Measurements from ENCODE around the gene LRRC23. TPM values are rescaled to one million over a fixed set of nuclear protein-coding genes. Genes with fewer than 3 reads are reported as not detected.

The LRRC23 gene
- total RNA-seq, 1 donor from 2014 or later: 5.7 TPM

DNA sequence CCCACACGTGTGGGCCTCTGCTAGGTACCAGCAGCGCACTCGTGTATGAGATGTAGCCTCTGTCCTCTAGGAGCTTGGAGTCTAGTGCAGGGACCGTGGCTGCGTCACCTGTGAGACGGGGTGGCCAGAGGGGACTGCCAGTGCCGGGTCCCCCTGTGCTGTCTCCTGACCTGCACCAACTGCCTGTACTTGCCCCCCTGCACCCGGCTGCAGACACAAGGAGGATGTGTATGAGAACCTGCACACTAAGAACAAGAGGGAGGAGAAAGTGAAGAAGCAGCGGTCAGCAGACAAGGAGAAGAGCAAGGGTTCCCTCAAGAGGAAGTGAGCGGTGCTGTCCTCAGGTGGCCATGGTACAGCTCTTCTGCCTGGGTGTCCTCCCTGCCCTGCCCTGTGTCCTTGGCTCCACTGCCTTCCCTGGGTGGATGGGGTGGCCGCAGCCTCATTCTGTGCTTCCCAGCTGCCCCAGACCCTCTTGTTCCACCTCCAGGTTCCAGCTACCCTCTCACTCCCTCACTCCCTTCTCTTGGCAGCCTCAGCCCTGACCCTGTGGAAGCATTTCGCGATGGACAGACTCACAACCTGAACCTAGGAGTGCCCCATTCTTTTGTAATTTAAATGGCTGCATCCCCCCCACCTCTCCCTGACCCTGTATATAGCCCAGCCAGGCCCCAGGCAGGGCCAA, 56.1 kb downstream of the LRRC23 start:
- Mint-ChIP-seq H3K4me3 (ENCODE audit: unreplicated experiment) (no peak overlapping the region), H3K4me1 (ENCODE audit: unreplicated experiment) (peaks cover 37% of the 10 kb centered on the region), H3K9me3 (ENCODE audit: unreplicated experiment) (no peaks in the 10 kb centered on the region), H3K27ac (ENCODE audit: unreplicated experiment) (no peak overlapping the region), H3K36me3 (ENCODE audit: low read depth, unreplicated experiment) (peaks cover 13% of the 10 kb centered on the region), H3K27me3 (ENCODE audit: unreplicated experiment) (peaks cover 9% of the 10 kb centered on the region)
- TF ChIP-seq, protein P1, sequence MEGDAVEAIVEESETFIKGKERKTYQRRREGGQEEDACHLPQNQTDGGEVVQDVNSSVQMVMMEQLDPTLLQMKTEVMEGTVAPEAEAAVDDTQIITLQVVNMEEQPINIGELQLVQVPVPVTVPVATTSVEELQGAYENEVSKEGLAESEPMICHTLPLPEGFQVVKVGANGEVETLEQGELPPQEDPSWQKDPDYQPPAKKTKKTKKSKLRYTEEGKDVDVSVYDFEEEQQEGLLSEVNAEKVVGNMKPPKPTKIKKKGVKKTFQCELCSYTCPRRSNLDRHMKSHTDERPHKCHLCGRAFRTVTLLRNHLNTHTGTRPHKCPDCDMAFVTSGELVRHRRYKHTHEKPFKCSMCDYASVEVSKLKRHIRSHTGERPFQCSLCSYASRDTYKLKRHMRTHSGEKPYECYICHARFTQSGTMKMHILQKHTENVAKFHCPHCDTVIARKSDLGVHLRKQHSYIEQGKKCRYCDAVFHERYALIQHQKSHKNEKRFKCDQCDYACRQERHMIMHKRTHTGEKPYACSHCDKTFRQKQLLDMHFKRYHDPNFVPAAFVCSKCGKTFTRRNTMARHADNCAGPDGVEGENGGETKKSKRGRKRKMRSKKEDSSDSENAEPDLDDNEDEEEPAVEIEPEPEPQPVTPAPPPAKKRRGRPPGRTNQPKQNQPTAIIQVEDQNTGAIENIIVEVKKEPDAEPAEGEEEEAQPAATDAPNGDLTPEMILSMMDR (IDR thresholded peaks at IDR 0.05; ENCODE audit: unreplicated experiment): no peak
- DNase-seq (ENCODE audit: low spot score): no peak

GRCh38 chr12:6961278-6961694, 56.7 kb downstream of the LRRC23 start:
- no peak for DNase-seq (ENCODE audit: low spot score)
- no peaks in the 10 kb centered on the region for H3K9me3 Mint-ChIP-seq (ENCODE audit: unreplicated experiment)
- TF ChIP-seq, protein P1 (IDR thresholded peaks at IDR 0.05; ENCODE audit: unreplicated experiment): no peak
- H3K4me3 Mint-ChIP-seq (ENCODE audit: unreplicated experiment): peak overlapping the region; percentile 67
- peak overlapping the region; percentile 87 for H3K27ac Mint-ChIP-seq (ENCODE audit: unreplicated experiment)
- peaks cover 9% of the 10 kb centered on the region for H3K27me3 Mint-ChIP-seq (ENCODE audit: unreplicated experiment)
- H3K36me3 Mint-ChIP-seq (ENCODE audit: low read depth, unreplicated experiment): peaks cover 19% of the 10 kb centered on the region
- peaks cover 38% of the 10 kb centered on the region for H3K4me1 Mint-ChIP-seq (ENCODE audit: unreplicated experiment)

DNA sequence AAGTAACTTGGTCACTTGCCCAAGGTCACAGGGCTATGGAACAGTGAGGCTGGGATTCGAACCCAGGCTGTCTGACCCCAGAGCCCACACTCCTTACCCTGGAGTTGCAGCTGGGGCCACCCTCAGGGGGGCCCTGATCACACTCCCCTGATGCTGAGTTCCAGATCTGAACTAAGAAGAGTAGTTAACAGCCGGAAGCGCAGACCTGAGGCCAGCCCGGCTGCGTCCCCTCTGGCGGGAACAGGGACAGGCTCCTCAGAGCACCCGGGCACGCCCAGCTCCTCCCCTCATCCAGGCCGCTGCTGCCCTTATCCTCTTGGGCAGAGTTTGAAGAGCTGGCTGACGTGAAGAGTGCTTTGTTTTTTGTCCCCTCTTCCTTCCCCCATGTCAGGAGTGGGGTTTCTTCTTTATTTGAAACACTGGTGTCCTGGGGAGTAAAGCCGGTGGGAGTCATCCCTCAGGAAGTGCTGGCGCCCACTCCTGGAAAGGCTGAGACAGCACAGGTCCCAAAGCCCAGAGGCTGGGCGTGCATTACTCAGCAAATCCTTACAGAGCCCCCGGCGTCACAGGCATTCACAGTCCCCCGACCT, 57.2 kb downstream of the LRRC23 start:
- TF ChIP-seq, protein P1 (IDR thresholded peaks at IDR 0.05; ENCODE audit: unreplicated experiment): no peak
- Mint-ChIP-seq H3K4me3 (ENCODE audit: unreplicated experiment) (peak overlapping the region; percentile 67), H3K4me1 (ENCODE audit: unreplicated experiment) (peaks cover 38% of the 10 kb centered on the region), H3K36me3 (ENCODE audit: low read depth, unreplicated experiment) (peaks cover 22% of the 10 kb centered on the region), H3K27me3 (ENCODE audit: unreplicated experiment) (peaks cover 9% of the 10 kb centered on the region), H3K9me3 (ENCODE audit: unreplicated experiment) (no peaks in the 10 kb centered on the region), H3K27ac (ENCODE audit: unreplicated experiment) (peak overlapping the region; percentile 87)
- peak; percentile 57 for DNase-seq (ENCODE audit: low spot score)

GRCh38 chr12:6962285-6963015, 57.8 kb downstream of the LRRC23 start:
- Mint-ChIP-seq H3K9me3 (ENCODE audit: unreplicated experiment) (no peaks in the 10 kb centered on the region), H3K27ac (ENCODE audit: unreplicated experiment) (peak overlapping the region; percentile 87), H3K4me3 (ENCODE audit: unreplicated experiment) (peak overlapping the region; percentile 67), H3K36me3 (ENCODE audit: low read depth, unreplicated experiment) (peaks cover 22% of the 10 kb centered on the region), H3K27me3 (ENCODE audit: unreplicated experiment) (peaks cover 9% of the 10 kb centered on the region), H3K4me1 (ENCODE audit: unreplicated experiment) (peaks cover 38% of the 10 kb centered on the region)
- no peak for DNase-seq (ENCODE audit: low spot score)
- TF ChIP-seq, protein P1 (IDR thresholded peaks at IDR 0.05; ENCODE audit: unreplicated experiment): no peak

All from endothelial cell (in vitro differentiated cells).